ENCODE data around the gene ENAH.
"Not testable (repeated sequence)": the region's sequence is repeated elsewhere in the genome, so short reads cannot be mapped to it uniquely, and the experiment has no call there.

Gene ENAH

DNA sequence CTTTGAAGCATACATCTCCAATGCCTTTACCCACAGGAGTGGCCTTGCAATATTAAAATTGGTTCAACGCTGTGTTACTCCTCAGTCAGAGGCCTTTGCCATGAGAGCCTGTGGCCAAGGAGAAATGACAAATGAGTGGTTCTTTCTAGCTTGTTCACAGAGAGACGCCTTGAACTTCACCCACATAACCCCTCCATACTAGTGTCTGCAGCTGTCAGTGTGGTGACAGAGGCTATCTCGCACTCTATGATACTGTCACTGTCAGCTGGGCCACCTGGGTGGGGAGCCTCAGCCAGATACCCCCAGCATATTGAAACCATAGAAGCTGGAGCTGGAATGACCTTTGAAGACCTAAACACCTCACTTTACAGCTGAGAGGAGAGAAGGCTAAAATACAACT is 167.7 kb downstream of the ENAH start:
- DNase-seq: no peak

DNA sequence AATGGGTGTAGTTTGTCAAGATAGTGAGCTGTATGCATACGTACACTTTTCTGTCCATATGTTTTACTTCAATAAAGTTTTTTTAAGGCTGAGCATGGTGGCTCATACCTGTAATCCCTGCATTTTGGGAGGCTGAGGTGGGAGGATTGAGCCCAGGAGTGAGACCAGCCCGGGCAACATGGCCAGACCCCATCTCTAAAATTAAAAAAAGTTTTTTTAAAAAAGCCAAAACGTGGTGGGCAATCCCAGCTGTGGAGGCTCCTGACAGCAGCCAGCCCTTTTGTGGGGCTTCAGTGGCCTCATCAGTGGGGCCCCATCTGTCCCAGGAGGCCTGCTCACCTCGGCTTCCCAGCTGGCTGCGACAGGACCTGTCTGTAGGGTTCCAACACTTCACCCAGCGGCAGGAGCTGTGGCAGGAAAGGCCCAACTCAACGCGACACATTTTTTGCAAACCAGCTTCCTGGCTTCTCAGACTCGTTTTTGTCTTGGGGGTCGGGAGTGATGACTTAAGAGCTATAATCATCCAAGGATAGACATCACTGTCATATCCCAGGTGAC is 168.2 kb downstream of the ENAH start:
- no peak for DNase-seq

DNA sequence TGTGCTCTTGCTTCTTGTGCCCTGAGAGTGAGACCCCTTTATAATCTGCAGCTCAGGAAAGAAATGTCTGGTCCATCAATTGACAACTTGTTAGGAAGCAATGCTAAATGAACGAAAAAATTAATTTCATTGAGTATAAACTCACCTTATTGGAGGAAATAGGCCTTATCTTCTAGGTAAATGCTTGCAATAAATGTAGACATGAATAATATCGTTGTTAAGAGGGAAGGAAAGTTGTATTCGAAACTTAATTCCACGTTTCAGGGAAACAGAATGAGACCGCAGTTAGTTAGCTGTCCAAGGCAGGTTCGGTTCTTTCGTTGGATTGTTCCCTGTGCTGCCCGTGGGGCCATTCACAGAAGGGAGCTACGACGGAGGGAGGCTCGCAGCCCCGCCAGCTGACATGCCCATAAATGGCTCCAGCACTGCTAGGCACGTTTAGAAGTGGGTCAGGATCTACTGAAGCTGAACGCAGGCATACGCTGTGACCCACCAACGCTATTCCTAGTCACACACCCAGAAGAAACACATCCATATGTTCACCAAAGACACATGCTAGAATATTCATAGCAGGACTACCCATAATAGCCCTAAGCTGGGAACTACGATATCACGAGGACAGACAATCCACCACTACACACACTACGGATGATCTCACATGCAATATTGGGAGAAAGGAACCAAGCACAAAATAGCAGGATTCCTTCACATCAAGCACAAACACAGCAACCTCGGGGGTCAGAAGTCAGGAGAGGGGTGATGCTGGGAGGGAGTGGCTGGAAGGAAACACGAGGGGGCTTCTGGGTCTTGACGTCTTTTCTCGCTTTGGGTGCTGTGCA is 168.9 kb downstream of the ENAH start:
- DNase-seq: no peak

- DNase-seq: no peak
These were observed 170.4 kb downstream of the ENAH start for GRCh38 chr1:225482421-225482950.

- DNase-seq: no peak
These were observed 171.2 kb downstream of the ENAH start for GRCh38 chr1:225481738-225482137.

- peak; percentile 62 for DNase-seq
These were observed 172.0 kb downstream of the ENAH start for GRCh38 chr1:225480825-225481434.

DNA sequence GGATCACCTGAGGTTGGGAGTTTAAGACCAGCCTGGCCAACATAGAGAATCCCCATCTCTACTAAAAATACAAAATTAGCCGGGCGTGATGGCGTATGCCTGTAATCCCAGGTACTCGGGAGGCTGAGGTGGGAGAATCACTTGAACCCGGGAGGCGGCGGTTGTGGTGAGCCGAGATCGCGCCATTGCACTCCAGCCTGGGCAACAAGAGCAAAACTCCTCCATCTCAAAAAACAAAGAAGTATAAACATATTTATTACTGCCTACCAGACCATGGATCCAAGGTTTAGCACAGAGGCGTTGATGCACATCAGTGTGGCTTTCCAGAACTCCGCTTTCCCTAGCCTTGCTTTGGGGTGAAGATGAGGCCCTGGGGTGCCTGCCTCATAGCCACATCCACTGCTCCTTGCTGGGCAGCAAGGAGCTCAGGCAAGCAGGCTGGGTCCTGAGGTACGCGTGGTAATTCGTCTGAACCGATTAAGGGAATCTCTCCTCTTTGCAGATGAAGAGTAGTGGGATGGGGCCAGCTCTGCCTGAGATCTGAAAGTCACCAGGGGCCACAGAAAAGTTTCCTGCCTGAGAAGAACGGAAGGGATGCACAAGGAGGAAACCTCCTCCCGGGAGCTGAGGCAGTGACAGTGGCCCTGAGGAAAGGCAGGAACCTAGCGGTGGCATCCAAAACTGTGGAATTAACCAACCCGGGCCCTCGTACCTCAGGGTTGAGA is 172.8 kb downstream of the ENAH start:
- no peak for DNase-seq

DNA sequence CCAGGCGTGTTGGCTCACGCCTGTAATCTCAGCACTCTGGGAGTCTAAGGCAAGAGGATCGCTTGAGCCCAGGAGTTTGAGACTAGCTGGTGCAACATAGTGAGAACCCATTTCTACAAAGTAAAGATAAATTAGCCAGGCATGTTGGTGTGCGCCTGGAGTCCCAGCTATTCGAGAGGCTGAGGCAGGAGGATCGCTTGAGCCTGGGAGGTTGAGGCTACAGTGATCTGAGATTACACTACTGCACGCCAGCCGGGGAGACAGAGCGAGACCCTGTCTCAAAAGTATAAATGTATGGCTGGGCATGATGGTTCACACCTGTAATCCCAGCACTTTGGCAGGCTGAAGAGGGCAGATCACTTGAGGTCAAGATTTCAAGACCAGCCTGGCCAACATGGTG is 173.6 kb downstream of the ENAH start:
- no peak for DNase-seq

GRCh38 chr1:225477296-225477911 is 175.5 kb downstream of the ENAH start:
- DNase-seq: no peak

DNA sequence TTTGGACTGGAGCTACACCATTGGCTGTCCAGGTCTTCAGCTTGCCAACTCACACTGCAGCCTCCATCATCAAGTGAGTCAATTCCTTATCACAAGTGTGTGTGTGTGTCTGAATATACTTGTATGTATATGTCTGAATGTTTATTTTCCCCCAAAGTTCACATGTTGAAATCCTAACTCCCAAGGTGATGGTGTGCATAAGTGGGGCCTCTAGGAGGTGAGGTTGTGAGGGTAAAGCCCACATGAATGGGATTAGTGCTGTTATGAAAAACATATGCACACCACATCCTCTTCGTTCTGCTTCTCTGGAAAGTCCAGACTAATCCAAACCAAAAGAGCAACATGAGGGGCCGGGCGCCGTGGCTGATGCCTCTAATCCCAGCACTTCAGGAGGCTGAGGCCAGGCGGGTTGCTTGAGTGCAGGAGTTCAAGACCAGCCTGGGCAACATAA is 176.4 kb downstream of the ENAH start:
- DNase-seq: no peak

- no peak for DNase-seq
These were observed 176.8 kb downstream of the ENAH start for GRCh38 chr1:225476100-225476511.

GRCh38 chr1:225474986-225475820 is 177.7 kb downstream of the ENAH start:
- DNase-seq: peak; percentile 68

DNA sequence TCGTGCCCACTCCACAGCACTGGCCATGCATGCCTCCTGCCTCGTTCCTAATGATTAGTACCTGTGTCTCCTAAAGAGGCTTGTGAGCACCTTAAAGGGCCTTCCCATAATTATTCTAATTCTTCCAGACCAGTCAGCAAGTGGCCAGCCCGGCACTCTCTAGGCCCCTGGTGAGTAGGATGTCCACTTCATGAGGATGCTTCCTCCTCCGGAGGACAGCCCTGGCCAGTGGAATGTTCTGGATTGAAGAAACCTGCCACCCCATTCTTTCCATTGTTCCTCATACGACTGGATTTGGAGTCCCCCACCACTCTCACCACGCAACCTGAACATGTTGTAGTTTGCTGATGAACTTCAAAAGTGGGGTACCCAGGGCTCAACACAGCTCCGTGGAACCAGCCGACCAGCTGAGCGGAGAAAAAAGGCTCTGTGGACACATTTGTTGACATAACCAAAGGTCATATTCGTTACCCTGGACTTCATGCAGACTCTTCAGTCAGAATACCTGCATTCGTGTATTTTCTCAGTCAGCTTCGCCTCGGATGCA is 178.4 kb downstream of the ENAH start:
- DNase-seq: no peak

DNA sequence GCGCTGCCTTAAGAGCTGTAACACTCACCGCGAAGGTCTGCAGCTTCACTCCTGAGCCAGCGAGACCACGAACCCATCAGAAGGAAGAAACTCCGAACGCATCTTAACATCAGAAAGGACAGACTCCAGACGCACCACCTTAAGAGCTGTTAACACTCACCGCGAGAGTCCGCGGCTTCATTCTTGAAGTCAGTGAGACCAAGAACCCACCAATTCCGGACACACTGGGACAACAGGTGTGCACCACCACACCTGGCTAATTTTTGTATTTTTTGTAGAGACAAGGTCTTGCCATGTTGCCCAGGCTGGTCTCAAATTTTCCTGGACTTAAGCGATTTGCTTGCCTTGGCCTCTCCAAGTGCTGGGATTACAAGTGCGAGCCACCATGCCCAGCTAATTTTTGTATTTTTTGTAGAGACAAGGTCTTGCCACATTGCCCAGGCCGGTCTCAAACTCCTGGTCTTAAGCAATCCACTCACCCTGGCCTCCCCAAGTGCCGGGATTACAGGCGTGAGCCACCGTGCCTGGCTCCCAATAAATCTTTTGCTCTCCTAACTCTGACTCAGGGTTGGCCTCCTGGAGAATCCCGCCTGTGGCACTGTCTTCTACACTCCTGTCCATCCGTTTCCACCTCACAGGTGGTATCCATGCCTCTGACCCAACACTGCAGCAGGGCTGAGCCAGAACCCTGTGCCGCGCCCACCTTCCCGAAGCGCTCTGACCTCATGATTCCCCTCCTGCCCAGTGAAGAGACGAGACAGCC is 179.1 kb downstream of the ENAH start:
- DNase-seq: not testable (repeated sequence)

DNA sequence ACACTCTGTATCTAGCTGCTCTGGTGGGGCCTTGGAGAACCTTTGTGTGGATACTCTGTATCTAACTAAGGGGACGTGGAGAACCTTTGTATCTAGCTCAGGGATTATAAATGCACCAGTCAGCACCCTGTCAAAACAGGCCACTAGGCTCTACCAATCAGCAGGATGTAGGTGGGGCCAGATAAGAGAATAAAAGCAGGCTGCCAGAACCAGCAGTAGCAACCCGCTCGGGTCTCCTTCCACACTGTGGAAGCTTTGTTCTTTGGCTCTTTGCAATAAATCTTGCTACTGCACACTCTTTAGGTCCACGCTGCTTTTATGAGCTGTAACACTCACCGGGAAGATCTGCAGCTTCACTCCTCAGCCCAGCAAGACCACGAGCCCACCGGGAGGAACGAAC is 179.7 kb downstream of the ENAH start:
- not testable (repeated sequence) for DNase-seq

GRCh38 chr1:225471453-225472301 is 181.2 kb downstream of the ENAH start:
- DNase-seq: no peak

DNA sequence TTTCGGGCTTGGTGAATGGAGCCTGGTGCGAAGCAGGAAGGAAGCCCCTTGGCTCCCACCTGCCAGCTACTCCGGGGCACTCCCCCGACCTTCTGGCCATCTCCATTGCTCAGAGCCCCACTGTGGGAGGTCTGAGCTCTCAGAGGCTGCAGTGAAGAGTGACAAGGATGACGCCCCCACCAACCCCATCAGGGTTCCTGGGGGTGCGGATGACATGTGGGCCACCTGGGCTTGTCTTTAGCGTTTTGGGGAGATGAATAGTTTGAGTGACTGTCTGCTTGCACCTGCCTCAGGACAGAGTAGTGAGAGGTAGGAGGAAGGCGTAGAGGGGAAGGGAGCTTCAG is 181.8 kb downstream of the ENAH start:
- no peak for DNase-seq

DNA sequence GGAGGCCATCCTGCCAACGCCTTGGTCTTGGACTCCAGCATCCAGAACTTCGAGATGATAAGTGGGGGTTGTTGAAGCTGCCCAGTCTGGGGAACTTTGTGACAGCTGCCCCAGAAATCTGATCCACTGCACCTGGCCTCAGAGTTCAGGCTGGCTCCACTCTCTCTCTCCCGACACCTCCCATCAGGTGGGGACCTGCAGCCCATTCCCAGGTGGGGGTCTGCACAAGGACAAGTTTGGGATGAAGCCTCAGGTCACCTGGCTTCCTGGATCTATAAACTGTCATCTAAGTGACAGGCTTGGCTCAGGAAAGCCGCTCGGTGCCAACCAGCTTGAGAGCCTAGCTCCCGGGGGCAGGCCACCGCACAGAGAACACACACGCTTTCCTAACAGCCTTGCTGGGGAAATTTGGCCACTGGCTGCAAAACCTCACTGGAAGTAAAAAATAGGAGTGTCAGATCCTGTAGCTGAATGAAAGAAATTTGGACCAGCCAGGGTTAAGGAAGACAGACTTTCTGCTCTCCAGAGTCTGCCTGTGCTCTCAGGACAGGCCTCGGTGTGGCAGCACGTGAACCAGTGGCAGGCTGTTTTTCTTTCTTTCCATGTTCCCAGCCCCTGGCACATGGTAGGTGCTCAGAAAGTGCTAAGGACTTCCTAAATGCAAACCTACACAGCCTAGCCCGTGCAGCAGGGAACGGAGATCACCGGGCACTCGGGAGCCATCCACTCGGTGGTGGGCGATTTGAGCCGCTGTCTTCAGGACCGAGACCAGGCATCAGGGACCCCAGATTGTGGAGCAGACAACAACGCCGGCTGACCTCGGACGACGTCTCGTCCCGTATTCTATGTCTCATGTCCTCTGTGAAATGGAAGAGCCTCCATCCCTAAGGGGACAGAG is 182.5 kb downstream of the ENAH start:
- DNase-seq: no peak

DNA sequence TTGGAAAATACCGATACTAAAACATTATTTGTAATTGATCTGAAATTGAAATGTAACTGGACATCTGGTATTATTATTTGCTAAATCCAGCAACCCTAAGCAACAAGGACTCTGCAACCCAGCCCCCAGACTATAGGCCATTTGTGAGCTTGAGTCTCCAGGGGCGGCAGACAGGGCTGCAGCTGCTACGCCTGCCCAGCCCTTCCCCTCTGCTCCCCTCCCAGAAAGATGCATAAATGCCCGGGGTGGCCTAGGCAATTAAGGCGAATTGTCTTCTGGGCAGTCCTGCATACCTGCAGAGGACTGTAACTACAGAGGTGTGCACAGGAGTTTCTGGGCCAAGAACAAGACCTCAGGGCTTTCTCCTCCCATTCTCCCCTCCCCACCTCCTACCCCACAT is 183.9 kb downstream of the ENAH start:
- no peak for DNase-seq
